Skin epidermis (tissue), 12 donors: ENCODE results near the gene TBC1D20.
"Not testable (repeated sequence)": the region's sequence is repeated elsewhere in the genome, so short reads cannot be mapped to it uniquely, and the experiment has no call there.

Experiments
- H3K27ac ChIP-seq, 21 experiments: fragments of 200-600 bp; sonication (generic) in 11 of 21; one replicate each; pipeline ENCODE4 v1.5.0; 2020; ENCODE audit warnings: mild to moderate bottlenecking in 3 of 21, inconsistent platforms in 2 of 21, moderate library complexity in 2 of 21
- H3K4me3 ChIP-seq, 7 experiments: fragments of 200-600 bp; sonication (generic) in 2 of 7; one replicate each; pipeline ENCODE4 v1.5.0; 2020; ENCODE audit warnings: inconsistent platforms in 2 of 7, mild to moderate bottlenecking in 2 of 7, moderate library complexity in 1 of 7

The TBC1D20 gene

GRCh38 chr20:406200-407132 is 55.9 kb downstream of the TBC1D20 start:
- peak overlapping the region in 4 of 21 experiments; percentile 60 to 96 (median 80) for H3K27ac ChIP-seq
- no peak overlapping the region for H3K4me3 ChIP-seq

GRCh38 chr20:404088-404487 is 58.2 kb downstream of the TBC1D20 start:
- no peak overlapping the region for H3K4me3 ChIP-seq
- no peak overlapping the region for H3K27ac ChIP-seq

GRCh38 chr20:403582-403957 is 58.8 kb downstream of the TBC1D20 start:
- H3K4me3 ChIP-seq = no peak overlapping the region
- H3K27ac ChIP-seq = no peak overlapping the region

- no peak overlapping the region for H3K4me3 ChIP-seq
- H3K27ac ChIP-seq = no peak overlapping the region
These were observed 59.3 kb downstream of the TBC1D20 start for GRCh38 chr20:402898-403581.

GRCh38 chr20:402496-402885 is 59.8 kb downstream of the TBC1D20 start:
- Histone ChIP-seq H3K27ac (no peak overlapping the region), H3K4me3 (no peak overlapping the region)

- H3K27ac ChIP-seq = no peak overlapping the region
These were observed 60.4 kb downstream of the TBC1D20 start for GRCh38 chr20:401682-402495.

GRCh38 chr20:400454-401275 is 61.7 kb downstream of the TBC1D20 start:
- Histone ChIP-seq H3K27ac (no peak overlapping the region), H3K4me3 (no peak overlapping the region)

More at GRCh38 chr20:401682-402495, 60.4 kb downstream of the TBC1D20 start:
- H3K4me3 ChIP-seq = no peak overlapping the region

- Histone ChIP-seq H3K4me3 (no peak overlapping the region), H3K27ac (no peak overlapping the region)
These were observed 62.2 kb downstream of the TBC1D20 start for GRCh38 chr20:400128-400453.

- Histone ChIP-seq H3K4me3 (no peak overlapping the region), H3K27ac (no peak overlapping the region)
These were observed 63.1 kb downstream of the TBC1D20 start for GRCh38 chr20:399182-399707.

- no peak overlapping the region for H3K27ac ChIP-seq
These were observed 64.7 kb downstream of the TBC1D20 start for GRCh38 chr20:397432-398237.

GRCh38 chr20:396619-397431 is 65.5 kb downstream of the TBC1D20 start:
- H3K4me3 ChIP-seq = no peak overlapping the region
- H3K27ac ChIP-seq = no peak overlapping the region

More at GRCh38 chr20:397432-398237, 64.7 kb downstream of the TBC1D20 start:
- H3K4me3 ChIP-seq = no peak overlapping the region

- no peak overlapping the region for H3K4me3 ChIP-seq
- H3K27ac ChIP-seq = no peak overlapping the region
These were observed 66.1 kb downstream of the TBC1D20 start for GRCh38 chr20:396252-396618.

- not testable (repeated sequence) for H3K27ac ChIP-seq, H3K4me3 ChIP-seq
These were observed 69.0 kb downstream of the TBC1D20 start for GRCh38 chr20:393296-393695.

- Histone ChIP-seq H3K4me3 (no peak overlapping the region), H3K27ac (no peak overlapping the region)
These were observed 71.2 kb downstream of the TBC1D20 start for GRCh38 chr20:391041-391711.

GRCh38 chr20:389220-389619 is 73.1 kb downstream of the TBC1D20 start:
- no peak overlapping the region for H3K4me3 ChIP-seq

GRCh38 chr20:388034-388994 is 74.0 kb downstream of the TBC1D20 start:
- no peak overlapping the region for H3K4me3 ChIP-seq

More at GRCh38 chr20:389220-389619, 73.1 kb downstream of the TBC1D20 start:
- H3K27ac ChIP-seq = no peak overlapping the region

More at GRCh38 chr20:388034-388994, 74.0 kb downstream of the TBC1D20 start:
- H3K27ac ChIP-seq = no peak overlapping the region
